Hepatocyte (in vitro differentiated cells): ENCODE results near the gene ACRBP. TPM values are rescaled to one million over a fixed set of nuclear protein-coding genes. Genes with fewer than 3 reads are reported as not detected.

Experiments
- DNase-seq: peaks from one replicate; pipeline ENCODE4 v3.0.0-alpha.2; 2016; ENCODE audit warnings: low spot score
- H2AFZ ChIP-seq: fragments of 200-600 bp; sonication (generic); 2 replicates; pipeline ENCODE4 v1.6.0; 2016; ENCODE audit warnings: antibody characterized with exemption, mild to moderate bottlenecking
- H3K27ac ChIP-seq: fragments of 200-600 bp; sonication (generic); 2 replicates; pipeline ENCODE4 v1.5.1; 2016; ENCODE audit warnings: mild to moderate bottlenecking
- H3K27me3 ChIP-seq: fragments of 200-600 bp; sonication (generic); 2 replicates; pipeline ENCODE4 v1.6.1; 2016
- H3K36me3 ChIP-seq: fragments of 200-600 bp; sonication (generic); replicated peaks from 2 replicates; pipeline ENCODE4 v1.5.1; 2016; ENCODE audit warnings: low read depth; ENCODE audit not compliant: insufficient read depth
- H3K4me1 ChIP-seq: fragments of 200-600 bp; sonication (generic); 2 replicates; pipeline ENCODE4 v1.5.1; 2016; ENCODE audit warnings: mild to moderate bottlenecking, moderate library complexity; ENCODE audit not compliant: insufficient read depth
- H3K4me2 ChIP-seq: fragments of 200-600 bp; sonication (generic); 2 replicates; pipeline ENCODE4 v1.6.0; 2016
- H3K4me3 ChIP-seq: fragments of 200-600 bp; sonication (generic); 2 replicates; pipeline ENCODE4 v1.5.1; 2016; ENCODE audit warnings: mild to moderate bottlenecking
- H3K79me2 ChIP-seq: fragments of 200-600 bp; sonication (generic); 2 replicates; pipeline ENCODE4 v1.6.0; 2017; ENCODE audit warnings: mild to moderate bottlenecking
- H3K9me2 ChIP-seq: fragments of 200-600 bp; sonication (generic); replicated peaks from 2 replicates; pipeline ENCODE4 v1.6.0; 2017; ENCODE audit warnings: mild to moderate bottlenecking; ENCODE audit not compliant: insufficient read depth
- H3K9me3 ChIP-seq: fragments of 200-600 bp; sonication (generic); 2 replicates; pipeline ENCODE4 v1.5.1; 2016; ENCODE audit warnings: low read depth, mild to moderate bottlenecking
- H4K20me1 ChIP-seq: fragments of 200-600 bp; sonication (generic); 2 replicates; pipeline ENCODE4 v1.6.0; 2016; ENCODE audit warnings: mild to moderate bottlenecking; ENCODE audit not compliant: insufficient read depth, poor library complexity, severe bottlenecking
- CTCF ChIP-seq: fragments of 200-600 bp; sonication (generic); IDR thresholded peaks from 2 replicates; pipeline ENCODE4 v1.5.1; 2016; ENCODE audit warnings: antibody characterized with exemption, mild to moderate bottlenecking; ENCODE audit not compliant: poor library complexity
- EZH2 ChIP-seq: fragments of 200-600 bp; sonication (generic); IDR thresholded peaks from 2 replicates; pipeline ENCODE4 v1.6.1; 2016; ENCODE audit warnings: antibody characterized with exemption, mild to moderate bottlenecking, borderline replicate concordance
- EZH2phosphoT487 ChIP-seq: fragments of 200-600 bp; sonication (generic); IDR thresholded peaks from one replicate; pipeline ENCODE4 v1.6.1; 2018; ENCODE audit warnings: antibody characterized with exemption, mild to moderate bottlenecking, low read depth, moderate library complexity; ENCODE audit not compliant: unreplicated experiment, severe bottlenecking
- WGBS: methylation state at CpG from one replicate; pipeline ENCODE4 v1.1.6; 2016; ENCODE audit warnings: low lambda C conversion rate; ENCODE audit errors: missing lambda C conversion rate; 5-methylcytosine and 5-hydroxymethylcytosine counted together
- polyA plus RNA-seq: library from polyadenylated mRNA; unstranded; fragments of >200 nt; fragmentation: Nextera tagmentation; extraction: Ambion mirVana; gene quantifications from 2 replicates; pipeline ENCODE4 v1.2.1, GENCODE V29; 2016
- total RNA-seq: library from RNA; depleted of rRNA; stranded (reverse); fragments of >200 nt; gene quantifications from 2 replicates; pipeline ENCODE4 v1.2.3, GENCODE V29; 2014

ACRBP gene
- total and polyA plus RNA-seq, 2 experiments from 2014 or later = 0.20 to 0.62 TPM

- Histone ChIP-seq H2AFZ (no peak overlapping the region), H3K4me1 (peaks cover 30% of the 10 kb centered on the region), H4K20me1 (no peaks in the 10 kb centered on the region), H3K79me2 (no peaks in the 10 kb centered on the region), H3K9me2 (no peaks in the 10 kb centered on the region), H3K27me3 (no peaks in the 10 kb centered on the region), H3K4me2 (no peak overlapping the region), H3K36me3 (no peaks in the 10 kb centered on the region), H3K9me3 (no peaks in the 10 kb centered on the region), H3K27ac (peak overlapping the region; percentile 78), H3K4me3 (no peak overlapping the region)
- TF ChIP-seq CTCF (no peak), EZH2phosphoT487 (no peak), EZH2 (no peak)
- 43% methylated on average over 5 of the region's 5 CpGs for whole genome bisulfite sequencing
- DNase-seq = peak; percentile 47
Observed at GRCh38 chr12:6630736-6631135, 16.5 kb downstream of the ACRBP start.

- no peak overlapping the region for H3K4me3 ChIP-seq
- H4K20me1 ChIP-seq = no peaks in the 10 kb centered on the region
- H3K9me2 ChIP-seq = no peaks in the 10 kb centered on the region
- peaks cover 18% of the 10 kb centered on the region for H3K4me1 ChIP-seq
- TF ChIP-seq EZH2phosphoT487 (no peak), CTCF (no peak), EZH2 (no peak)
- H3K9me3 ChIP-seq = no peaks in the 10 kb centered on the region
- no peak for DNase-seq
- H2AFZ ChIP-seq = no peak overlapping the region
- H3K36me3 ChIP-seq = no peaks in the 10 kb centered on the region
- no peak overlapping the region for H3K4me2 ChIP-seq
- 62% methylated on average over 7 of the region's 7 CpGs for WGBS
- no peak overlapping the region for H3K27ac ChIP-seq
- H3K27me3 ChIP-seq = no peaks in the 10 kb centered on the region
- no peaks in the 10 kb centered on the region for H3K79me2 ChIP-seq
Observed at GRCh38 chr12:6627616-6628015, 19.6 kb downstream of the ACRBP start.

GRCh38 chr12:6626654-6627283 is 20.5 kb downstream of the ACRBP start:
- WGBS = 93% methylated on average over 8 of the region's 8 CpGs
- no peak overlapping the region for H3K27ac ChIP-seq
- TF ChIP-seq CTCF (no peak), EZH2 (no peak), EZH2phosphoT487 (no peak)

More at GRCh38 chr12:6626654-6627283, 20.5 kb downstream of the ACRBP start:
- no peaks in the 10 kb centered on the region for H3K9me3 ChIP-seq
- no peak overlapping the region for H3K4me3 ChIP-seq
- H3K36me3 ChIP-seq = no peaks in the 10 kb centered on the region
- H3K4me2 ChIP-seq = no peak overlapping the region
- no peaks in the 10 kb centered on the region for H3K27me3 ChIP-seq
- no peaks in the 10 kb centered on the region for H4K20me1 ChIP-seq
- H3K9me2 ChIP-seq = no peaks in the 10 kb centered on the region
- no peaks in the 10 kb centered on the region for H3K79me2 ChIP-seq
- DNase-seq = no peak
- peaks cover 10% of the 10 kb centered on the region for H3K4me1 ChIP-seq
- H2AFZ ChIP-seq = no peak overlapping the region
